GM19324 (cell line): ENCODE data around the gene SGK1.
"Not testable (repeated sequence)": the region's sequence is repeated elsewhere in the genome, so short reads cannot be mapped to it uniquely, and the experiment has no call there.

Experiments used
- ATAC-seq: cut with Tn5 transposase; IDR thresholded peaks from one replicate; pipeline ENCODE4 v1.9.1; 2021; ENCODE audit warnings: mild to moderate bottlenecking, moderate library complexity; ENCODE audit not compliant: unreplicated experiment, low FRiP score

SGK1 gene

DNA sequence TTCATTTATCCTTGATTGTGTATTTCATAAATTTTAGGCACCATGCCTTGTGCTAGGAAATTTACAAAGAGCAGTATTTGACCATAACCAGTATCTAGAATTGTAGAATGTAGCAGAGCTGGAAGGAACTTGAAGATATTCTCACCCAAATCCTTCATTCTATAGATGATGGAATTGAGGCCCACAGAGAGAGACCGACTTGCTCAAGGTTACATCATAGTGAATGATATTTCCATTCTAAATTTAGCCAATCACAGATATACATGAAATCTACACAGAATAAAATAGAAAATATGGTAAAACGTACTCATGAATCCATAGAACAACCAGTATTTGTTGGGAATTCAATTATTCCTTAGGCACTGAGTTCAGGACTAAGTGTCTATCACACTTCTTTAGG is 10.9 kb upstream of the SGK1 start:
- ATAC-seq: no peak

DNA sequence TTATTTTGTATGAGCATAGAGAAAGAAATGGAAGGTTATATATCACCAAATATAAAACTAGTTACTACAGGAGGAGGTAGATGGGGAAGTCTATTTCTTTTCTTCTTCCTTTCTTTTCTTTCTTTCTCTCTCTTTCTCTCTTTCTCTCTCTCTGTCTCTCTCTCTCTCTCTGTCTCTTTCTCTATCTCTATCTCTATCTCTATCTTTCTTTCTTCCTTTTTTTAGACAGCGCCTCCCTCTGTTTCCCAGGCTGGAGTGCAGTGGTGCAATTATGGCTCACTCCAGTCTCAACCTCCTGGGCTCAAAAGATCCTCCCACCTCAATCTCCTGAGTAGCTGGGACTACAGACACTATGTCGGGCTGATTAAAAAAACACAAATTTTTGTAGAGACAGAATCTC is 10.2 kb upstream of the SGK1 start:
- ATAC-seq: no peak

DNA sequence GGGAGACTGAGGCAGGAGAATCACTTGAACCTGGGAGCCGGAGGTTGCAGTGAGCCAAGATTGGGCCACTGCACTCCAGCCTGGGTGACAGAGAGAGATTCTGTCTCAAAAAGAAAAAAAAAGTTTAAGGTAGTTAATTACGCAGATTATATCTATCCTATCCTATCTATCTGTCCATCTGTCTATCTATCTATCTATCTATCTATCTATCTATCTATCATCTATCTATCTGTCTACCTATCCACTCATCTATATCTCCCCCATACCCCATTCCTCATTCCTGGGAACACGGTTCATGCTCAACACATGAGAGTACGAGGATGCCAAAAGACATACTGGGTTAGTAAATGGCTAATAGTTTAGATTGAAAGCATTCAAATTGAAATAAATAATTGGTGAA is 8.3 kb upstream of the SGK1 start:
- ATAC-seq: not testable (repeated sequence)

DNA sequence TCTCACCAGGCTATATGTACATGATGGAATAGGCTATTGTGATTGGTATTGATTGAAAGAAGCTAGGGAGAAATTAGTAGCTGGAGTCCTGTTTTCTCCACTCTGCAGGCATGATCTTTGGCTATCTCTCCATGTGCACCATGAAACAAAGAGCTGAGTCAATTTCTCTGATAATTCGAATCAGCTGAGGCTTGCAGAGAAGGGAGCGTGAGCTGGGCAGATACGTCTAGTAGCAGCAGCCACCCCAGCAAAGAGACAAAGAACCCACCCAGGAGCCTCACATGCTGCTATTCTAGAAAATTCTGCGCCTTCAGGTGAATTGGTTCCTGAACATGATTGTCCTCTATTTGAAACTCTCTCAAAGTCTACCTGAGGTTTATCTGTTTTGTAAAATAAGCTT is 6.9 kb upstream of the SGK1 start:
- ATAC-seq: no peak

DNA sequence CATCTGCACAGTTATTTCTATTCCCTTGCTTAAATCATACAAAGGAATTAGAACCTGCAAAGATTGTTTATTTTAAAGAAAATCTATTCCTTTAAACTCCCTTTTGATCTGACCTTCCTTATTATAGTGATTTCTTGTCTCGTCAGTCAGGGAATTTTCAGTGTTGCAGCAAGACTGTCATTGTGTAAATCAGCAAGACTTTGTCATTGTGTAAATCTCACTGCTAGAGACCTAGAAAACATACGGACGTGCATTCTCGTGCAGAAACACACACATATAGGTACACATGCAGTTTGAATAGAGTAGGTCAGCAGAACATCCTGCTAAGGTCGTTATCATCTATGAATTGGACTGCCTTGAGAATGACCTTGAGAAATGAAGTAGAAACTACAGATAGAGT is 6.2 kb upstream of the SGK1 start:
- no peak for ATAC-seq

DNA sequence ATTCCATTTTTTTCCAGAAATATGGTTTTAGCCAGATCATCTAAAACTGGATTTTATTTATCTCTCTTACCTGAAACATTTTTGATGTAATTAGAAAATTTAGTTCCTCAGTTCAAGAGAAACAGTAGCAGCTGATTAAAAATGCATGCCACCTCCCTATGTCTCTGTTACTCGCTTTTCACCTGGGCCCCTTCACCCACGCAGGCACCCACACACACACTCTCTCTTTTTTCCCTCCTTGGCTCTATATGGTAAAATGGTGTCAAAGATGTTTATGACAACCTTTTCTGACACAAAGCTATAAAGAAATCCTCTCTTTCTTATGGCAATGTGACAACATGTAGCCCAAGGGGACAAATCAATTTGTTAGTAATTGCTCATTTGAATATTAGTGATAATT is 5.8 kb upstream of the SGK1 start:
- ATAC-seq: no peak

DNA sequence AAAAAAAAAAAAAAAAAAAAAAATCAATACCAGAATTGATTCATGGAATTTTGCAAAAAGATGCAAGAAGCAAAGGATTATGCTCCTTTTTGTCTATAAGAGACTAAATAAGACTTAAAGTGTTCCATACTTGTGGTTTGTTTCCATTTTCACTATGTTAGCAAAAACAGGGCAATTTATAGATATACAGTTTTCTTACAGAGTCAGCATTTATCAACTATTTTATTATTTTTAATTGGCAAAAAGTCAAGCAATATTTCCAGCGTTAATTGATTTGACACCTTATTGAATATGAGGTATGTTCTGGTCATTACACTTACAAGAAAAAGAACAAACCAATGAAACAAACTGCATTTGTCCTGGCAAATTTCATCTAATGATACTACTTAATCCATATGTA is 5.4 kb upstream of the SGK1 start:
- ATAC-seq: no peak

DNA sequence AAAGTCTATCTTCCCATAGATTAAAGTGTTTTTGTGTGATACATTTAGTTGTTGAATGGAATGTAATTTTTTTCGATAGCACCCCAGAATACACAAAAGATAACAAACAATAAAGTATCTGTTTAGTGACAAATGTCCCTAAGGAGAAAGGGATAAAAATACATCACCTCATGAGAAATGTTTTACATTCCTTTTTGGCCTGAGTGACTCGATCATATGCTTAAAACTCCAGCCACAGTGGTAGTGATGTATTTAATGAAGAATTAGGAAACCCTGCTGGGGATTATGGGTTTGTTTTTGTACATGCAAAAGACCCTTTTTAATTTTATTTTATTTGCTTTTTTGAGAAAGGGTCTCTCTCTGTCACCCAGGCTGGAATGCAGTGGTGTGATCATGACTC is 4.3 kb upstream of the SGK1 start:
- no peak for ATAC-seq

DNA sequence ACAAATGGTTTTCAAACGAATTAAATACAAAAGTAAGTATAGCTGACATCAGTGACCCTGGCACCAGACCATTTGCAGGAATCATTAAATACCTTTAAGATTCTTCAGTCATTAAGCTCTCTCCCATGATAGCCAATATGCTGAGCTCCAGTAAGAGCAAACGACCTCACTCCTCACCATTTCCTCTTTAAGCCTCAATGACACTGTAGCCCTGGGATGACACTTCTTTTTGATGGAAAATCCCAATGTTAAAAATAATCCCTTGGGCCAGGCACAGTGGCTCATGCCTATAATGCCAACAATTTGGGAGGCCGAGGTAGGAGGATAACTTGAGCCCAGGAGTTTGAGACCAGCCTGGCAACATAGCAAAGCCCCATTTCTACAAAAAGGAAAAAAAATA is 3.3 kb upstream of the SGK1 start:
- no peak for ATAC-seq

DNA sequence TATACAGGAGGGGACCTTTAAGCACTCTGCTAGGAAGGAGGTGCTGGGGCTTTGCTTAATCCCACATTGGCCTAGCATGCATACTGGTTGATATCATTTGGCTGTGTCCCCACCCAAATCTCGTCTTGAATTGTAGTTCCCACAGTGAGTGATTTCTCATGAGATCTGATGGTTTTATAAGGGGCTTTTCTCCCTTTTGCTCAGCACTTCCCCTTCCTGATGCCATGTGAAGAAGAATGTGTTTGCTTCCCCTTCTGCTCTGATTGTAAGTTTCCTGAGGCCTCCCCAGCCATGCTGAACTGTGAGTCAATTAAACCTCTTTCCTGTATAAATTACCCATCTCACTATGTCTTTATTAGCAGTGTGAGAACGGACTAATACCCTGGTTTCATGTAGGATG is 1.8 kb upstream of the SGK1 start:
- not testable (repeated sequence) for ATAC-seq

DNA sequence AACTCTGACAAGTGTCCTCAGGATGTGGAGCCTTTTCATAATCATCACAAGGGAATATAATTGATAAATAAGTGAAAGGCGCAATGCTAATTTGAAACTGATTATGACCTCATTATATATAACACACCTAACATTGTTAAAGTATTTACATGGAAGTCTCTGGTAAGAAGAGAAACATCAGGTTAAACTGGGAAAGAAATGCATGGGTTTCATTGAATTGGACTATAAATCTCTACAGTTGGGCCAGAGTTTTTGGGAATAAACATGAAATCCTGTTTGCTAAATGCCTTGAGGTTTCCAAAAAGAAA is 1.0 kb upstream of the SGK1 start:
- ATAC-seq: no peak

DNA sequence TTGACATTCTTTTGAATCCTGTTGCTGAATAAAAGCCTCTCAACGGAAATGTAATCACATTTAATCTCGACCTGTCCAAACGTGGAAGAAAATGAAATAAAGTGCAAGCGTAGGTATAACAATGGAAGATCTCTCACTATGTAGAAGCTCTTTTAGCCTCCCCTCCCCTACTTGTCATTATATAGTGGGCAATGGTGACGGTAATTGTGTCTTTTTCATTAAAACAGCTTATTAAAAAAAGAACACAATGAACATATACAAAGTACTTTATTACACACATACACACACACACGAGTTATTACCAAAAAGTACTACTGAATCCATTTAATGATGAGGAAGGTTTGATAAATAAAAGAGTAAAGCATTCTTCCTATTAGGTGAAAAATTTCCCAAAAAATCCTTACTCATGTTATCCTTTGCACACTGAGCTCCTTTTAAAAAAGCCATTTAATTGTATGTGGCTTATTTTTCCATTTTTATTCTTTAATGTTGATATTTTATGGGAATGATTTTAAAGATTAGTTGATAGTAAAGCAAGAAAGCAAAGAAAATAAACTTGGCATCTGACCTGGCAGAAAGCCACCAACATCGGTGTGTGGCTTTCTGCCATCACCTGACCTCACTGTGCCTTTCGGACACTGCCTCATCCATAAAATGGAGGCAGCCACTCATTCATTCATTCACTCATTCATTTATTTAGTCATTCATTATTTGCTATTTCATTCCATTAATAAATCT is 493 bp upstream of the SGK1 start:
- no peak for ATAC-seq

DNA sequence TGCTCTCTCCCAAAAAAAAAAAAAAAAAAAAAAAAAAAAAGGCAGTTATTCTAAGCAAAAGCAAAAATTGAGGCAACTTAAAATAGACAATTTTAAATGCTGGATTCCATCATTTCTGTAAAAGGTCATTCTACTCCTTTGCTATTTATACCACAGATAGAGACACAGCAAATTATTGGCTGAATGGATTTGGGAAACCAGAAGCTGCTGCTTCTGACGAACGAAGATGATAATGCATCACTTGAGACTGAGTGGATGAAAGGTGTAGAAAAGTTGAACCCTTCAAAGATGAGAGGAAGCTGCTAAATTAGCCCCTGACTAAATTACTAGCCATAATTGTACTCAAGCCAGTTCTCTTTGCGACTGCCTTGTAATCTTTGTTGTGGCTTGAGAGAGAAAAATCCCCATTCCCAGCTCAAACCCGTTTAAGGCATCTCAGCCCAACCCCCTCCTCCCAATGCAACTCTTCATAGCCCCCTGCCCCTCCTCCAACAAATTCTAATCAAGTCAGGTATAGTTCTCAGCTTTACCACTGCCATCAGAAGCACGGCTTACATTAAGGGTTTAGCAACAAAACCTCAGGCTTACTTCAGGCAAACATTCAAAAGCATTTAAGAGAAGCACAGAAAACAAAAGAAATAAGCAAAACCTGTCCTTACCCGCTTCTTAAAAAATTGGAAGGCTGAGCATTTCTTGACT is 1.0 kb downstream of the SGK1 start:
- ATAC-seq: no peak

DNA sequence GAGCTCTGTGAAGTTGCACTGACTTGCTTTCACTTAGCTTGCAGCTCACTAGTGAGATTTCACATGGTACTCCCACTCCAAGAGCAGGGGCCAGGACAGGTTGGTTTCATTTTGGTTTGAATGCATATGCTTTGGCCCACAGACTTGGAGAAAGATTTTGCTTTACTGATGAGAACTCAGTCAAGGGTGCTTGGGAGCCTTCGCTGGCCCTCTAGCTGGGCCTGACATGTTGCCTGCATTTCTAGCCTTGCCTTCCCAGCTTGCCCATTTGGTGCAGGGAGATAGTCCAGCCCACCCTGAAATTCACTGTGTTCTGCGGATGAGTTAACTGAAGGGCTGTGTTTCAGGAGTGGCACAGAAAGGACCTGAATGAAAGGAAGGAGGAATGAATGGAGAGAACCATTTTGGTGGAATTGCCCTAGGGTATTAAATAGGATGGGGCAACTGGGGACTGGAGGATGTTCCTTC is 1.9 kb downstream of the SGK1 start:
- no peak for ATAC-seq

DNA sequence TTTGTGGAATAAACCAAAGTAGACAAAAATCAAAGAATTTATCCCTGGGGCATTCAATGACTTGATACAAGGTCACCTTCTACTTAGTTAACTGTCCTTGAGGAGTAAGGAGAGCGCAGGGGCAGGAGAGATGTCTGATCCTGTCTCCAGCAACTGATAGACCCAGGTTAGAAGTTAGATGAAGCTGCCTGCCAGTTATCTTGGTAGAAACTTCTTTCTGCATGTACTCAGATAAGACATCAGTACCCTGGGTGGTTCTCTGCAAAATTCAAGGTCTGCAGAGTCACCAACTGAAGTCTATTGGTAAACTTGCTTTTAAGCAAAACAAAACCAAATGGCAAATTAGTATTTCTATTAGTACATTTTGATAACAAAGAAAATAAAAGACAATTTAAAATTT is 2.7 kb downstream of the SGK1 start:
- no peak for ATAC-seq

DNA sequence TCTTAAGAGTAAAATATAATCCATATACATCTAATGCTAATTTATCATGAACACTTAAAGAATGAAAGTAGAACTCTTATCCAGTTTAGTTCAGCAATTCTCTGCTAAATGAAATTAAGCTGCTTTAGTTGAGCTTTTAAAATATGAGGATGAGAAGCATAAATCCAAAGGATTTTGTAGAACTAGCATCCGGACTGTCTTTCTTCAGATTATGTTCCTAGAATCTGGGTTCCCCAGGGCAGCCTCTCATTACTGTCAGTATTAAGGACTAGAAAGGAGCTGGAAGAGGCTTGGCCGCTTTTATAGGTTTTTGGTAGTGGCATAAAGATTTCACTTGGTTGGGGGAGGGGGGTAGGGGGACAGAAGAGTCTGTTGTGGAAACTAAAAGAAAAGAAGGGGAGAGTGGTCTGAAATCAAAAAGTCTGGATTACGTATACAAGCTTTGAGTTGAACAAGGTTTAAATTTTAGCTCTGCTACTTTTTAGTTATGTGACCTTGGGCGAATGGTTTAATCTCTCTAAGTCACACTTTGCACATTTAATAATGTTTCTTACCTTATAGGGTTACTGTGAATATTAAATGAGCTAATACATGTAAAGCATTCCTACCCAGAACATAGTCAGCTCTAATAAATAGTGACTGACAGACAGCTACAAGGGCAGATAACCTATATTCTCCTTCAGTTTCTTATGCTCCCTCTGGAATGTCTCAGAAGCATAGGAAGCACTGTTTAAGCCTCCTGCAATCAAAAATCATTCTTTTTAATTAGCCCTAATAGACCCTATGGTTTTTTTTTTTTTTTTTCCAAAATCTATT is 3.7 kb downstream of the SGK1 start:
- no peak for ATAC-seq

DNA sequence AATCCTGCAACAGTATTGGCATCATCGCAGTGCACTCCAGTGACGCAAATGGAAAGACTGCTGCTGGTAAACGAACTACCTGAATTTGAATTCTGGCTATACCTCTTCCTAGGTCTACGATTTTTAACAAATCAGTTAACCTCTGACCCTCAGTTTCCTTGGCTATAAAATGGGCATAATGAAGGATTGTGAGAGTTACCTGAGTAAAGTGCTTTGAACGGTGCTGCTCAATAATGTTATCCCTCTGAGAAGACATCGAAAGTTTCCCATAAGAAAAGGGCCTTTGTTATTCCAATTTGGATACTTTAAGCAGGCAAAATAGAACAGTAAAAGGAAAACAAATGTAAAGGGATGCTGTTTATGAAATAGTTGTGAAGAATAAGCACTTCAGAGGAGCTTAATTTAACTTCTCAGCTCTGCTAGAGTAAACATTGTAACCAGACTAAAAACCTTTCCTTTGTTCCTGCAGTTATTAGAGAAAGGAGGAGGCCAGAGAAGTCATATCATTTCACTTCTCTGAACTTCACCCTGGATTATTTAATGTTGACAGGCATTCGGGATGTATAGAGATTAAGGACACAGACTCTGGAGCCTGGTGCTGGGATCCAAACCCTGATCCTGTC is 5.8 kb downstream of the SGK1 start:
- no peak for ATAC-seq

DNA sequence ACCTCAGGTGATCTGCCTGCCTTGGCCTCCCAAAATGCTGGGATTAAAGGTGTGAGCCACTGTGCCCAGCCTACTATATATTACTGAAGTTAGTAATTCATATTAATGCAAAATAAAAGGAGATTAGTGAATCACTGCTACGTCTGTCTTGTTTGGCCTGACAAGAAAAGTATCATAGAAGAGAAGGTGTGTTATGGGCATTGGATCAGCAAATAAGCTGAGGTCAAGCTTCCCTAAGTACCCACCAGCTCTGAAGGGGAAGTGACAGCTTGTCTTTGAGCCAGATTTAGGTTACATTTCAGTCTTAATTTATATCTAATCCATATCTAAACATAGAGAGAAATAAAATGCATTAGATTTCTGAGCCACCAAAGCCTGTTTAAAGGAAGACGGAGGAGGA is 7.1 kb downstream of the SGK1 start:
- no peak for ATAC-seq

DNA sequence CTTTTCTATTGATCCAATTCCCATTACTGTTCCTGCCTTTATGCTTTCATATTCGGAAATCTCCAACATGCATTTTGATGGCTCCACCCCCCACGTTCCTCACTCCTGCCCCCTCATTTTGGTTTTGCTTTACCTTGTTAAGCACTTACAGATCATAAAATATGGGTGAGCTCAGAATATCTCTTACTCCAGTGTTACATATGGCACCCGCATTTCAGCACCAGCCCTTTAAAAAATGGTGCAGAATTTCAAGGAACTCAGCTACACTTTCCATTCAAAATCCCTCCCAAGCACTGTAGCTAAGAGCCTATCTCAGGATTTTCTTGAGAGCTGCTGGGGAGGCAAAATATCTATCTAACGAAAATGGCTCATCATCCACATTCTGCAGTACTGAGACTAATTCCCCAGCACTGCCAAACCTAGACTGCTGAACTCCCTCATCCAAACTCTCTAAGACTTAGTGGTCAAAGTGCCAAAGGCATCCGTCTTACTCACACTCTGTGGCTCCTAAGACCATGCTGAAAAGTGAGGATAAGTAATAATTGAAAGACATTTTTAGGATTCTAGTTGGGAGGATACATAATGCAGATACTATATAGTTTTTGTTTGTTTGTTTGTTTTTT is 7.8 kb downstream of the SGK1 start:
- no peak for ATAC-seq

DNA sequence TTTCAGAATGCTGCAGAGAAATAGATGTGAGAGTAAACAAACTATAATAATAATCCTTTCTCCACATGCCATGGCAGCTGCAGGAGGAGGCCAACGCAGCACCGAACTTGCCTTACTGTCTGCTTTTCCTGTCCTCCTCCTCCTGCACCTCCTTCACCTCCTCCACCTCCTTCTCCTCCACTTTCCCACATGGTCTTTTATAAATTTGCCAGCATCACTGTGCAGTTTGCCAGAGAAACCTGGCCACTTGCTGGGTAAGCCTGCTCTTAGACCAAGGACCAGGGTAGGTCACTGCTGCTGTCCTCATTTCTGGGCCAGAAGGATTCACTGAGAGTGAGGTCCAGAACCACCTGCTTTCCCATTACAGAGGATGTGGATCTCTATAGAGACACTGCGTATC is 8.7 kb downstream of the SGK1 start:
- ATAC-seq: no peak

DNA sequence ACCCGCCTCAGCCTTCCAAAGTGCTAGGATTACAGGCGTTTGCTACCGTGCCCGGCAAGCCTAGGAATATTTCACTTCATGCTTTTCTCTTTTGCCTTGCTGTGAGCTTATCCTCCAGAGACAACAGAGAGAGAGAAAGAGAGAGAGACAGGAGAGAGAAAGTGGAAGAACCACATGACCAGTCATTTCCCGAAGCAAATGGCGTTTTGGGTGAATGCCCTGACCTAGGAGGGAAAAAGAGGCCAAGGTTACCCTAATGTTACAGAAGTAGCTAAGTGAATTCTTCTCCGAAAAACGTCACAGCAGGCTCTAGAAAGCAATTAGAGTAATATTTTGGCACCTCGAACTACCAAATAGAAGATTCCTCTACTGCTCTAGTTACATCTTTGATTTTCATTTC is 9.1 kb downstream of the SGK1 start:
- ATAC-seq: no peak
